Stimulated activated naive CD8-positive, alpha-beta T cell treated with anti-CD3 and anti-CD28 coated beads, Interleukin-15, Interleukin-2, amounts not matched to agents 100 U/mL and 50 U/mL, for 24 hours (primary cell): Measurements from ENCODE around the gene SSBP2.
"Not testable (repeated sequence)": the region's sequence is repeated elsewhere in the genome, so short reads cannot be mapped to it uniquely, and the experiment has no call there.

Source experiments
- ATAC-seq: fragments of 150-1000 bp; cut with Tn5 transposase; one replicate; pipeline ENCODE4 v1.10.0; 2021
- DNase-seq: peaks from one replicate; pipeline ENCODE4 v3.0.0; 2021

SSBP2 gene

GRCh38 chr5:81520769-81521168 is 230.1 kb downstream of the SSBP2 start:
- no peak for DNase-seq
- ATAC-seq: no peak

GRCh38 chr5:81519217-81519905 is 231.5 kb downstream of the SSBP2 start:
- ATAC-seq: no peak

GRCh38 chr5:81517462-81517861 is 233.4 kb downstream of the SSBP2 start:
- no peak for ATAC-seq
- no peak for DNase-seq

More at GRCh38 chr5:81519217-81519905, 231.5 kb downstream of the SSBP2 start:
- DNase-seq: no peak

GRCh38 chr5:81516091-81516490 is 234.8 kb downstream of the SSBP2 start:
- DNase-seq: no peak
- ATAC-seq: no peak

GRCh38 chr5:81513982-81514381 is 236.9 kb downstream of the SSBP2 start:
- DNase-seq (no peak), ATAC-seq (no peak)

GRCh38 chr5:81513473-81513872 is 237.4 kb downstream of the SSBP2 start:
- no peak for DNase-seq
- no peak for ATAC-seq

- ATAC-seq: peak; percentile 92
- peak; percentile 18 for DNase-seq
Observed at GRCh38 chr5:81506900-81507588, 243.9 kb downstream of the SSBP2 start.

- ATAC-seq: no peak
- no peak for DNase-seq
Observed at GRCh38 chr5:81506378-81506777, 244.5 kb downstream of the SSBP2 start.

GRCh38 chr5:81505672-81506071 is 245.2 kb downstream of the SSBP2 start:
- no peak for DNase-seq
- no peak for ATAC-seq

GRCh38 chr5:81503602-81504001 is 247.3 kb downstream of the SSBP2 start:
- not testable (repeated sequence) for ATAC-seq, DNase-seq

GRCh38 chr5:81495286-81495685 is 255.6 kb downstream of the SSBP2 start:
- no peak for DNase-seq
- no peak for ATAC-seq

GRCh38 chr5:81488862-81489261 is 262.0 kb downstream of the SSBP2 start:
- ATAC-seq: no peak
- no peak for DNase-seq

GRCh38 chr5:81486711-81487110 is 264.2 kb downstream of the SSBP2 start:
- DNase-seq: no peak
- ATAC-seq: no peak

GRCh38 chr5:81482595-81482994 is 268.3 kb downstream of the SSBP2 start:
- ATAC-seq (no peak), DNase-seq (no peak)

- not testable (repeated sequence) for DNase-seq
Observed at GRCh38 chr5:81473395-81473794, 277.5 kb downstream of the SSBP2 start.

GRCh38 chr5:81469676-81470075 is 281.2 kb downstream of the SSBP2 start:
- ATAC-seq (no peak), DNase-seq (no peak)

More at GRCh38 chr5:81473395-81473794, 277.5 kb downstream of the SSBP2 start:
- ATAC-seq: not testable (repeated sequence)

- no peak for DNase-seq
- no peak for ATAC-seq
Observed at GRCh38 chr5:81450940-81451339, 300.0 kb downstream of the SSBP2 start.

- ATAC-seq (no peak), DNase-seq (no peak)
Observed at GRCh38 chr5:81435023-81435422, 315.9 kb downstream of the SSBP2 start.

- ATAC-seq (no peak), DNase-seq (no peak)
Observed at GRCh38 chr5:81429985-81430384, 320.9 kb downstream of the SSBP2 start.

- ATAC-seq: no peak
Observed at GRCh38 chr5:81429363-81429762, 321.5 kb downstream of the SSBP2 start.

GRCh38 chr5:81428861-81429260 is 322.0 kb downstream of the SSBP2 start:
- ATAC-seq (no peak), DNase-seq (no peak)

More at GRCh38 chr5:81429363-81429762, 321.5 kb downstream of the SSBP2 start:
- no peak for DNase-seq

GRCh38 chr5:81428446-81428845 is 322.5 kb downstream of the SSBP2 start:
- no peak for ATAC-seq
- no peak for DNase-seq

- no peak for ATAC-seq
- no peak for DNase-seq
Observed at GRCh38 chr5:81427566-81427965, 323.3 kb downstream of the SSBP2 start.
